GM19023 (cell line): Measurements from ENCODE around the gene TUBGCP6.
"Not testable (repeated sequence)": the region's sequence is repeated elsewhere in the genome, so short reads cannot be mapped to it uniquely, and the experiment has no call there.

Source experiments
- ATAC-seq: cut with Tn5 transposase; IDR thresholded peaks from one replicate; pipeline ENCODE4 v1.9.1; 2021; ENCODE audit warnings: mild to moderate bottlenecking, moderate library complexity; ENCODE audit not compliant: unreplicated experiment

Gene TUBGCP6

GRCh38 chr22:50280708-50281383, 36.0 kb upstream of the TUBGCP6 start:
- no peak for ATAC-seq

- ATAC-seq = no peak
Measured at GRCh38 chr22:50280022-50280707, 35.3 kb upstream of the TUBGCP6 start.

GRCh38 chr22:50278956-50279619, 34.3 kb upstream of the TUBGCP6 start:
- ATAC-seq = no peak

GRCh38 chr22:50278461-50278860, 33.6 kb upstream of the TUBGCP6 start:
- no peak for ATAC-seq

GRCh38 chr22:50277761-50278160, 32.9 kb upstream of the TUBGCP6 start:
- no peak for ATAC-seq

- ATAC-seq = peak; percentile 76
Measured at GRCh38 chr22:50276143-50276542, 31.3 kb upstream of the TUBGCP6 start.

GRCh38 chr22:50275181-50276055, 30.6 kb upstream of the TUBGCP6 start:
- no peak for ATAC-seq

- no peak for ATAC-seq
Measured at GRCh38 chr22:50274771-50275170, 29.9 kb upstream of the TUBGCP6 start.

- ATAC-seq = no peak
Measured at GRCh38 chr22:50274311-50274710, 29.5 kb upstream of the TUBGCP6 start.

GRCh38 chr22:50273781-50274180, 29.0 kb upstream of the TUBGCP6 start:
- ATAC-seq = not testable (repeated sequence)

GRCh38 chr22:50273352-50273751, 28.5 kb upstream of the TUBGCP6 start:
- not testable (repeated sequence) for ATAC-seq

- no peak for ATAC-seq
Measured at GRCh38 chr22:50272044-50272802, 27.4 kb upstream of the TUBGCP6 start.

GRCh38 chr22:50271519-50271970, 26.7 kb upstream of the TUBGCP6 start:
- ATAC-seq = no peak

- no peak for ATAC-seq
Measured at GRCh38 chr22:50270666-50271394, 26.0 kb upstream of the TUBGCP6 start.

- ATAC-seq = no peak
Measured at GRCh38 chr22:50269970-50270665, 25.3 kb upstream of the TUBGCP6 start, which contains the start of gene MAPK11. Gene MAPK11 (minus strand): TSS chr22:50270380. CDS start chr22:50270292, 88 bp downstream.

GRCh38 chr22:50269573-50269969, 24.7 kb upstream of the TUBGCP6 start:
- ATAC-seq = no peak

- no peak for ATAC-seq
Measured at GRCh38 chr22:50268655-50269113, 23.9 kb upstream of the TUBGCP6 start.

GRCh38 chr22:50267591-50268390, 23.0 kb upstream of the TUBGCP6 start:
- no peak for ATAC-seq
